ENCODE results near the gene ZNF471. TPM values are rescaled to one million over a fixed set of nuclear protein-coding genes. Genes with fewer than 3 reads are reported as not detected.
A peak's percentile ranks its signal among the peaks of the same experiment; 100 is the strongest.

ZNF471 gene
- total RNA-seq: 1 to 10 TPM in 3 of 4 donors, under 1 TPM in 1; 0.56 to 3.8 (median 3.2) TPM

DNA sequence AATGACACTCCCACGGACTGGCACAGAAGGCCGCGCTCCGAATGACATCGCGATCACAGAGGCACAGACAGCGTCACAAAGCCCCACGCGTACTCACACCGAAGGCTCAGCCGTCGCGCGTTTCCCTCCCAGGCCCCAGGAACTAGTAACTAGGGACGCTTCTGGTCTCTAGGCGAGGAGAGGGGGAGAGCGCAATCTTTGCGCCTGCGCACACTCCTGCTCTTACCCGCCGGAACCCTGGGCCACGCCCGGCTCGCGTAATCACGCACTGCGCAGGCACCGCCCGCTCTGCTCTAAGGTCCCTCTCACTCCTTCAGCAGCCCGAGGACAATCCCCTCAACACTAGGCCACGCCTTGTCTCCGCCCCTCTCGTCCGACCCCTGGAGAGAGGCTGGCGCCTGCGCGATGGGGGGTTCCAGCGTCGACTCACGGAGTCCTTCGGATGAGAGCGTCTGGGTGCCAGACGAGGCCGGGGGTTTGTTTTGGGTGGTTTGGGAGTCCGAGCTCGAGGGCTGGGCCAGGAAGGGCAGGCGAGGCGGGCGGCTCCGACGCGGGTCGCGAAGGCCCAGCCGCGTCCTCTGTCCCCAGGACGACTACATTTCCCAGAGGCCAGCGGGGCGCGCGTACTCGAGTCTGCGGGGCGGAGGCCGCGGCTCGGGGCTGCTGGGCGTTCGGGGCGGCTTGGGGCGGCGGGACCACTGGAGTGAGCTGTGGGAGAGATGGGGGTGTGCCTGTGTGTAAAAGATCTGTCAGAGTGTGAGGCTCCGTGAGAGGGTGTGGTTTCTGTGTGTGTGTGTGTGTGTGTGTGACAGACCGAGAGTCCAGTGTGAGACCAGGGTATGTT lies at the start of gene ZNF471:
TSS of gene ZNF471 (plus strand) at position 410 of the 844 bp plus-strand sequence. CDS start 3,717 bp downstream, outside the sequence.
- intact Hi-C loops (cut with DNase I; ENCODE audit: low total_unique reads): loop anchor here (1.0 to 10.0 kb wide), 7 partner anchors 29 to 1125 kb away; partner anchors contain the start of genes ZFP28, ZNF211, ZNF444 and ZNF470
- DNase-seq: peak; percentile 94 to 96
- H3K27me3 ChIP-seq: no peaks in the 10 kb centered on the region
- in situ Hi-C loops (cut with MboI; ENCODE audit: low sequenced_read_pairs in 4 of 4): no loop called here
- TF ChIP-seq, protein P1, sequence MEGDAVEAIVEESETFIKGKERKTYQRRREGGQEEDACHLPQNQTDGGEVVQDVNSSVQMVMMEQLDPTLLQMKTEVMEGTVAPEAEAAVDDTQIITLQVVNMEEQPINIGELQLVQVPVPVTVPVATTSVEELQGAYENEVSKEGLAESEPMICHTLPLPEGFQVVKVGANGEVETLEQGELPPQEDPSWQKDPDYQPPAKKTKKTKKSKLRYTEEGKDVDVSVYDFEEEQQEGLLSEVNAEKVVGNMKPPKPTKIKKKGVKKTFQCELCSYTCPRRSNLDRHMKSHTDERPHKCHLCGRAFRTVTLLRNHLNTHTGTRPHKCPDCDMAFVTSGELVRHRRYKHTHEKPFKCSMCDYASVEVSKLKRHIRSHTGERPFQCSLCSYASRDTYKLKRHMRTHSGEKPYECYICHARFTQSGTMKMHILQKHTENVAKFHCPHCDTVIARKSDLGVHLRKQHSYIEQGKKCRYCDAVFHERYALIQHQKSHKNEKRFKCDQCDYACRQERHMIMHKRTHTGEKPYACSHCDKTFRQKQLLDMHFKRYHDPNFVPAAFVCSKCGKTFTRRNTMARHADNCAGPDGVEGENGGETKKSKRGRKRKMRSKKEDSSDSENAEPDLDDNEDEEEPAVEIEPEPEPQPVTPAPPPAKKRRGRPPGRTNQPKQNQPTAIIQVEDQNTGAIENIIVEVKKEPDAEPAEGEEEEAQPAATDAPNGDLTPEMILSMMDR (IDR thresholded peaks at IDR 0.05 in 4 of 5, conservative IDR thresholded peaks at IDR 0.05 in 1 of 5): no peak
- TF ChIP-seq POLR2A (IDR thresholded peaks at IDR 0.05): no peak
- H3K36me3 ChIP-seq: peaks cover 0 to 17% of the 10 kb centered on the region in 2 donors
- H3K27ac ChIP-seq: peak within 1 kb of the TSS; percentile 87 to 97 (median 94)
- peaks cover 0 to 28% (median 0%) of the 10 kb centered on the region in 3 donors for H3K9me3 ChIP-seq
- H3K4me3 ChIP-seq: peak within 1 kb of the TSS; percentile 68 to 86 (median 78)
- peak; percentile 100 for ATAC-seq
- H3K4me1 ChIP-seq: peaks cover 5 to 10% of the 10 kb centered on the region in 2 donors

DNA sequence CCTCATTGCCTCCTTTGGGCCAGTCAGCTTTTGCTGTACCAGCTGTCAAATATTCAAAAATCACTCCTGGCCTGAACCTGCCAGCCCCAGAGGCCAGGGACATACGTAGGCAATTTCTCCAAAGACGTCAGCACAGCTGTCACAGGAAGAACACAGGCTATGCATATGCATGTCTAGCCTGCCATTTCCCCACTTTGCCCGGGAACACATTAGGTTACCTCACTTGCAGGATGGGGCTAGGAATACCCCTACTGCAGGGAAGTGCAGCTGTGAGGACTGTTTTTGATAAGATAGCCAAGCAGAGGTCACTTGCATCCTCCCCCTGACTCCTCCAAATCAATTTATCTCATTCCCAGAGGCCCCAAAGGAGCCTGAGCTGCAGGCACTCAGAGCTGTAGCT lies 33.3 kb upstream of the ZNF471 start:
- no peak for ATAC-seq
- no peak overlapping the region for H3K27ac ChIP-seq
- H3K27me3 ChIP-seq: no peaks in the 10 kb centered on the region
- no peak for DNase-seq
- no peak for TF ChIP-seq POLR2A (IDR thresholded peaks at IDR 0.05)
- TF ChIP-seq, protein P1 (IDR thresholded peaks at IDR 0.05 in 4 of 5, conservative IDR thresholded peaks at IDR 0.05 in 1 of 5): no peak
- peaks cover 0 to 24% of the 10 kb centered on the region in 2 donors for H3K36me3 ChIP-seq
- peaks cover 0 to 10% (median 0%) of the 10 kb centered on the region in 3 donors for H3K9me3 ChIP-seq
- in situ Hi-C loops (cut with MboI; ENCODE audit: low sequenced_read_pairs in 4 of 4): no loop called here
- intact Hi-C loops (cut with DNase I; ENCODE audit: low total_unique reads): no loop called here
- H3K4me3 ChIP-seq: no peak overlapping the region
- peaks cover 0 to 5% of the 10 kb centered on the region in 2 donors for H3K4me1 ChIP-seq

DNA sequence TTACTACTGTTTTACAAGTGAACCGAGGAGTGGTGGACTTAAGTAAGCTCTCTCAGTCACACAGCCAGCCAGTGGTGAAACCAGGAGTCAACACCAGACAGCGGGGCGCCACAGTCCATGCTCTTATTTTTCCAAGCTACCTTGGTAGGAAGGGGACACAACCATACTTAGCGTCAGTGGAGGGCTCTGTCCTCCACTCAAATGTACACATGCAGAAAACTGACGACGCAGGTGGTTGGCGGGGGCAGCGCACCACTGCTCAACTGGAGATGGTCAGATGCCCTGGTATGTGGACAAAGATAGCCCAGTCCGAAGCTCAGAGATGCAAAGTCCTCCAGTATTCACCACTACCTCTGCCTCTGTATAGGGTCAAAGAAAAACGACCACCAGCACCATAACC lies 31.6 kb upstream of the ZNF471 start:
- Histone ChIP-seq H3K27ac (no peak overlapping the region), H3K4me3 (no peak overlapping the region), H3K36me3 (peaks cover 0 to 16% of the 10 kb centered on the region in 2 donors), H3K4me1 (peaks cover 0 to 5% of the 10 kb centered on the region in 2 donors), H3K9me3 (peaks cover 0 to 13% (median 0%) of the 10 kb centered on the region in 3 donors), H3K27me3 (no peaks in the 10 kb centered on the region)
- TF ChIP-seq, protein P1 (IDR thresholded peaks at IDR 0.05 in 4 of 5, conservative IDR thresholded peaks at IDR 0.05 in 1 of 5): no peak
- no peak for TF ChIP-seq POLR2A (IDR thresholded peaks at IDR 0.05)
- in situ Hi-C loops (cut with MboI; ENCODE audit: low sequenced_read_pairs in 4 of 4) (no loop called here), intact Hi-C loops (cut with DNase I; ENCODE audit: low total_unique reads) (loop anchor here (2.0 kb wide), 1 partner anchor 63 kb away; the partner anchor contains the start of gene ZFP28)
- ATAC-seq (no peak), DNase-seq (no peak)

DNA sequence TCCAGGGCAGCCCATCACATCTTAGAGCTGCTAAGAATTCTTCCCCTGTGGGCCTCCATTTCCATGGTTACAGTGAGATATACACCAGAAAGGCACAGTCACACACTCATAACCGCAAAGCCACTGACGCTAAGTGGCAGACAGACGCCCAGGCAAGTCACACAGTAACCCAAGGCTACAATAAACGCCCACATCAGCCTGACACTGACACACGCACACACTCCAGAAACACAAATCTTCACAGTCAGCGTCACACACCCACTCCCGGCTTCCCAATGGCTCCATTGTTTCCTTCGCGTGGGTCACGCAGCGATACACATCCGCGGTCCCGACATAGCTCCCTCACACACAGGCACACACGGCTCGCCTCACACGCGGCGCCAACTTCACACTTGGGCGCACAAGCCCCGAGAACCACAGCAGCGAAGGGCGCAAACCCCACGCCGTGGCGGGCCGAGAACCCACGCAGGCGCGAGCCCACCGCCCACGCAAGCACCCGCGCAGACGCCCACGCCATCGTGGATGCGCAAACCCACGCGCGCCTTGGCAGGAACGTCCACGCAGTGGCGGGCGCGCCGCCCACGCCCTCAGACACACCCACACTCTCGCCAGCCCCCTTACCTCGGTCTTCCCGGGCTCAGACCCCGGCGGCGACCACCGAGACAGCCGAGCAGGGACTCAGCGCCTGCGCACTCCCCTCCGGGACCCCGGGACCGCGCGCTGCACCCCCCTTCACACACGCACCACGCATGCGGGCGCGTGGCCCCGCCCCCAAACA lies 30.8 kb upstream of the ZNF471 start, which contains the start of gene ZNF667:
TSS of gene ZNF667 (minus strand) at position 695 of the 778 bp plus-strand sequence. CDS start 14,975 bp downstream, outside the sequence.
- H3K27me3 ChIP-seq: no peaks in the 10 kb centered on the region
- H3K4me3 ChIP-seq: peak within 1 kb of the TSS; percentile 46 to 83 (median 69)
- H3K9me3 ChIP-seq: peaks cover 0 to 14% (median 0%) of the 10 kb centered on the region in 3 donors
- TF ChIP-seq POLR2A (IDR thresholded peaks at IDR 0.05): no peak
- TF ChIP-seq, protein P1 (IDR thresholded peaks at IDR 0.05 in 4 of 5, conservative IDR thresholded peaks at IDR 0.05 in 1 of 5): no peak
- H3K4me1 ChIP-seq: peaks cover 0 to 5% of the 10 kb centered on the region in 2 donors
- peaks cover 0 to 9% of the 10 kb centered on the region in 2 donors for H3K36me3 ChIP-seq
- ATAC-seq (no peak), DNase-seq (no peak)
- peak within 1 kb of the TSS; percentile 54 to 86 (median 83) for H3K27ac ChIP-seq
- intact Hi-C loops (cut with DNase I; ENCODE audit: low total_unique reads): loop anchor here (1.0 to 2.0 kb wide), 2 partner anchors 62 to 73 kb away; partner anchors contain the start of genes ZFP28 and ZNF583
- in situ Hi-C loops (cut with MboI; ENCODE audit: low sequenced_read_pairs in 4 of 4): no loop called here
